Subcutaneous adipose tissue (tissue), 4 donors: Measurements from ENCODE around the gene RAD51AP1. TPM values are rescaled to one million over a fixed set of nuclear protein-coding genes. Genes with fewer than 3 reads are reported as not detected.

ENCODE experiments used
- CTCF ChIP-seq: fragments of 450-650 bp; IDR thresholded peaks from one replicate; pipeline ENCODE4 v1.5.1; 2016; ENCODE audit warnings: low read depth, mild to moderate bottlenecking, control low read depth, antibody characterized with exemption, moderate library complexity
- total RNA-seq, 4 donors: library from RNA; depleted of rRNA; stranded (reverse); fragments of >200 nt; gene quantifications; one replicate each; pipeline ENCODE4 v1.1.0, GENCODE V29; 2016

The RAD51AP1 gene
- total RNA-seq, 4 donors from 2014 or later, result 0.75 to 7.8 (median 1.5) TPM

DNA sequence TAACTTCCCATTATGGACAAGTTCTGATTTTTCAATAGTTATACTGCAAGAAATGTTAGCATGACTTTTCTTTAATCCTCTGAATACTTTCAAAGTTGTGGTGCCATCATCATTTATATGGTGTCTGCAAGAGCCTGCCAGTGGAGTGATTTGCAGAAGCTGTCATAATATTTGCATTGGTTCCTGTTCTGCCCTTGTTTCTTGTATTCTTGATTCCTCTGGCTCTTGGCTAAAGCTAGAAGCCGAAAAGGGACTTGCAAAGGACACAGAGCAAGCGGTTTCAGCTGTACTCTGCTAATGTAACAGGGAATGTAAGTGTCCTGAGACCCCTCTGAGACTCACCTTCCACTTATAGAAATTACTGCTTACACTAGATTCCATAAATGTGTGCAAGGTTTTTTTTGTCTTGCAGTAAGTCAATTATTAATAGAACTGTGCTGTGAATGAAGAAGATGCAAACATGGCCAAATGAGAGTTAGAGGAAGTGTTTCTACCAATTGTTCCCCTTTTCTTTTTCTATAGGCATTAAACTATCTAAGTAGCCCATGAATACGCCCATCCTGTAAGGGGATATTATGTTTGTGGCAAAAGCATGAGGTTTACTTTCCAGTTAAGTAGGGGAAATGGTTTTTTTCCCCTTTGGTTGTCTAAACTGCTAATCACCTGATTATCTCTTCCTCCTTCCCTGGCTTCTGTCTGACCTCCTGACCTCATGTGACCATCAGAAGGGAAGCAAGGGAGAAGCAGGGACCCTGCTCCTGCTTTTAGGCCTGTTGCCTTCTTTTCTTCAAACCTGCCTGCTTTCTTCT, 28.6 kb downstream of the RAD51AP1 start:
- TF ChIP-seq CTCF, result no peak

- no peak for TF ChIP-seq CTCF
These were observed 30.6 kb downstream of the RAD51AP1 start for GRCh38 chr12:4569261-4569660.

DNA sequence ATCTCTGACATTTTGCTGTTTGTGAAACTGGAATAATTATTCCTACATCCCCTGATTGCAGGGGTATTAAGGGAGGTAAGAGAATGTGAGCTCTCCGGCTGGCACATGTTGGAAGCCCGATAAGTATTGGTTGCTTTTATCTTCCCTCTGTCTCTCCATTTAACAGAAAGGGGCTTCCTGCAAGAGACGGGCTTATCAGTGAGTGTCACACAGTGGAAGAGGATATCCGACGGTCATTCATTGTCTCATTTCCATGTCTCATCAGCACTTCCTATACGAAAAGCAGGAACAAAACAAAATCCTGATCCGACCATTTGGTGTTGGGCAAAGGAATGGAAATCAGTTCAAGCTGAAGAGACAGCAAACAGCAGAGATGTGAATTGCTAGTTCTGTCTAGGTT, 34.0 kb downstream of the RAD51AP1 start:
- no peak for TF ChIP-seq CTCF

DNA sequence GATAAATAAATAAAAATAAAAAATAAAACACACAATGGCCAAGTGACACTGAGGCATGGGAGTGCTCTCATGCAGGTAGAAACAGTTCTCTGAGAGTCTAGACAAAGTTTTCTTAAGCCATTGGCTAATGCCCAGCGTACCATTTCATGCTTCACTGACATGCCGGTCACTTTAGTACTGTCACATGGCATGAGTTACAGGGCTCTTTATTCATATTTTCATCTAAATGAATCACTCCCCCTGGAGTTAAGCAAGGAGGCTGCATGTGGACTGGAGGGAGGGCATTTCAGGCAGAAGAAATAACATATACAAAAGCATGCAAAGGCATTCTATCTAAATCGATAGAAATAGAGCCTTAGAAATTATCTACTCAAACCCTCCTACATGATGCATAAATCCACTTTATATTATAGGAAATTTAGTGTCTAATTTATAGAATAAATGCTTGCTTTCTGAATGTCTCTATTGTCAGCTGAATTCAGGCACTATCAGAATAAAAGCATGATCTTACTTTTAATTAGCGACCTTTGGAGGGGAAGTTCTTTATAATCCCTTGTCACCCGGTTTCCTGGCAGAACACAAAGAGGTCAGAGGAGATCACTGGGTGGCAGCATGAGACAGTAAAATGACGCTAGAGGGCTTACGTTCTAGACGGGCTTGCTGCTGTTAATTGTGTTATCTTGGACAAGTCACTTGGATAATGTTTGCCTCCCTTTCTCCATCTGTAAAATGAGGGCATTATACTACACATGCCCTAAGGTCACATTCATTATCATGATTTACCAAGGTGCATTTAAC, 40.8 kb downstream of the RAD51AP1 start:
- no peak for TF ChIP-seq CTCF

DNA sequence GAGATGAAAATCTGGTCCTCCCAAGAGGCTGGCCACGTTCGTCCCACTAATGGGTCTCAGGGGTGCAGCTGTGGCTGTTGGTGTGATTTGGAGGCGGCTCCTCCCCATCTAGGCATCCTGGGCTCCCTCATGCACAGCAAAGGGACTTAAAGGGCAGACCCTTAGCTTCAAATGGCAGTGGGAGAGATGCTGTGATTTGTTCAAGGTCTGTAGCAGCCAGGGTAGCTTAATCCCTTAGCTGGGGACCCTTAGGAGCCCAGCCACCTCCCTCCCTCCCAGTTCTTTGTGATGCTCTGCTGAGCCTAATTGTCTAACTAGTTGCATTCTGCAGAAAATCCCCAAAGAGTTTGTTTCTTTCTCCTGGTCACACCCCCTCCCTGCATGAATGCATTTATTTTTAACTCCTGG, 41.6 kb downstream of the RAD51AP1 start:
- TF ChIP-seq CTCF, result no peak

DNA sequence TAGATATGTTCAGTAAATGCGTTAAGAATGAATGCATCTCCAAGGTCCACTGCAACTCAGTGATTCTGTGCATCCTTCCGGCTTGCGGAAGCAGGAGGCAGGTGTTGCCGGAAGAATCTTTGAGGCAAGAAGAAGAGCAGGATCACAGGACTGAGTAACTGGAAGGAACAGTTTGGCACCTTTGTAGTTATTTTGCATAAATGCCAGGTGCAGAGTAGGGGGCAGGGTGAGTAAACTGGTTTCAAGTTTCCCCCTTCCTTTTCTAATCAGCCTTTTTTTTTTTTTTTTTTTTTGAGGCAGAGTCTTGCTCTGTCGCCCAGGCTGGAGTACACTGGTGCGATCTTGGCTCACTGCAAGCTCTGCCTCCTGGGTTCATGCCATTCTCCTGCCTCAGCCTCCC, 45.6 kb downstream of the RAD51AP1 start:
- no peak for TF ChIP-seq CTCF

DNA sequence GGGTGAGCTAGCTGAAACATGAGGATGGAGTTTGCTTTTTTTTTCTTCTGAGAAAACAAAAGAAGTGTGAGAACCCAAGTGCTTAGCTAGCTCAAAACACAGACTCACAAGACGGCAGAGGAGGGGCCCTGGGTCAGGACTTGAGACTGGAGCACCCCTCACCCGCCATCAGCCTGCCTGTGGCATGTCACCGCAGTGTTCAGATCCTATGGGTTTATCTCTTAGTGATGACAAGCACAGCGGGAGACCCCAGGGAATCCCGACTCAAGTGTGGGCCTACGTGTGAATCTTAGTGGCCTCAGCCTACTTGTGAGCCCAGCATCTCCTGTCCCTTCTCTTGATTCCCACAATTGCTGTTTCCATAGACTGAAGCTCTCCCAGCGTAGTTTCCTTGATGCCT, 46.2 kb downstream of the RAD51AP1 start:
- TF ChIP-seq CTCF, result no peak
